Suprapubic skin (tissue), 3 donors: ENCODE data around the gene AGTRAP.
A peak's percentile ranks its signal among the peaks of the same experiment; 100 is the strongest.

Source experiments
- CTCF ChIP-seq, 2 donors: fragments of 200-600 bp in 1 of 2; fragments of 450-650 bp in 1 of 2; sonication (generic) in 1 of 2; IDR thresholded peaks; one replicate each; pipeline ENCODE4 v1.5.1; 2016 to 2019; ENCODE audit warnings: antibody characterized with exemption in 2 of 2, mild to moderate bottlenecking in 1 of 2, moderate library complexity in 1 of 2
- POLR2A ChIP-seq, 2 donors: fragments of 450-650 bp; IDR thresholded peaks; one replicate each; pipeline ENCODE4 v1.6.1; 2017; ENCODE audit warnings: antibody characterized with exemption in 2 of 2, mild to moderate bottlenecking in 2 of 2, moderate library complexity in 2 of 2

- TF ChIP-seq CTCF (IDR thresholded peaks at IDR 0.05), result peak; percentile 46 to 50
- TF ChIP-seq POLR2A (IDR thresholded peaks at IDR 0.05), result no peak
These were observed 13.3 kb downstream of the AGTRAP start for GRCh38 chr1:11749203-11749689.
